Neural cell (in vitro differentiated cells): ENCODE data around the gene SPON1. TPM values are rescaled to one million over a fixed set of nuclear protein-coding genes. Genes with fewer than 3 reads are reported as not detected.

ENCODE experiments used
- H2AFZ ChIP-seq: fragments of 200-600, 300-800 bp; sonication (generic), shearing (Covaris generic); 2 replicates; pipeline ENCODE4 v1.6.0; 2014; ENCODE audit warnings: low read depth, mild to moderate bottlenecking, antibody characterized with exemption, low read length, moderate library complexity
- H3F3A ChIP-seq: fragments of 200-600 bp; shearing (Covaris generic); 2 replicates; pipeline ENCODE4 v1.6.1; 2016; ENCODE audit warnings: mild to moderate bottlenecking, moderate library complexity, mixed read lengths, antibody characterized with exemption, low read length; ENCODE audit not compliant: insufficient read depth, poor library complexity, severe bottlenecking
- H3K27ac ChIP-seq: fragments of 200-600, 300-800 bp; sonication (generic), shearing (Covaris generic); 2 replicates; pipeline ENCODE4 v1.5.1; 2014; ENCODE audit warnings: mild to moderate bottlenecking, low read length, moderate library complexity
- H3K27me3 ChIP-seq: fragments of 300-800, 200-600 bp; sonication (generic), shearing (Covaris generic); 2 replicates; pipeline ENCODE4 v1.6.0; 2014; ENCODE audit warnings: mild to moderate bottlenecking, low read depth, low read length, moderate library complexity; ENCODE audit not compliant: insufficient read depth
- H3K36me3 ChIP-seq: fragments of 300-800, 200-600 bp; sonication (generic), shearing (Covaris generic); 2 replicates; pipeline ENCODE4 v1.5.1; 2014; ENCODE audit warnings: mild to moderate bottlenecking, antibody characterized with exemption, low read length, moderate library complexity; ENCODE audit not compliant: insufficient read depth
- H3K4me2 ChIP-seq: fragments of 300-800, 200-600 bp; sonication (generic), shearing (Covaris generic); 2 replicates; pipeline ENCODE4 v1.6.0; 2014; ENCODE audit warnings: mild to moderate bottlenecking, low read length
- H3K4me3 ChIP-seq: fragments of 300-800, 200-600 bp; sonication (generic), shearing (Covaris generic); 2 replicates; pipeline ENCODE4 v1.5.1; 2014; ENCODE audit warnings: mild to moderate bottlenecking, low read length, moderate library complexity
- H3K79me2 ChIP-seq: fragments of 200-600 bp; shearing (Covaris generic); replicated peaks from 2 replicates; pipeline ENCODE4 v1.6.0; 2014; ENCODE audit warnings: mild to moderate bottlenecking, low read length, moderate library complexity; ENCODE audit not compliant: insufficient read depth
- H3K9ac ChIP-seq: fragments of 300-800, 200-600 bp; sonication (generic), shearing (Covaris generic); 2 replicates; pipeline ENCODE4 v1.6.1; 2016; ENCODE audit warnings: mild to moderate bottlenecking, low read length, mixed read lengths
- H3K9me2 ChIP-seq: fragments of 200-600 bp; shearing (Covaris generic); 2 replicates; pipeline ENCODE4 v1.6.1; 2016; ENCODE audit warnings: mild to moderate bottlenecking, low read length, mixed read lengths; ENCODE audit not compliant: insufficient read depth
- H3K9me3 ChIP-seq: fragments of 200-600, 300-800 bp; sonication (generic), shearing (Covaris generic); 2 replicates; pipeline ENCODE4 v1.6.1; 2016; ENCODE audit warnings: mild to moderate bottlenecking, mixed run types, low read length, moderate library complexity, mixed read lengths
- H4K20me1 ChIP-seq: fragments of 200-600 bp; shearing (Covaris generic); 2 replicates; pipeline ENCODE4 v1.6.1; 2016; ENCODE audit warnings: mild to moderate bottlenecking, mixed run types; ENCODE audit not compliant: insufficient read depth
- CTCF ChIP-seq: fragments of 450-650 bp; IDR thresholded peaks from 2 replicates; pipeline ENCODE4 v1.5.1; 2014; ENCODE audit warnings: antibody characterized with exemption, mild to moderate bottlenecking, moderate library complexity; ENCODE audit not compliant: poor library complexity, severe bottlenecking
- EP300 ChIP-seq: fragments of 450-650 bp; conservative IDR thresholded peaks from 2 replicates; pipeline ENCODE4 v1.6.1; 2014; ENCODE audit warnings: antibody characterized with exemption, mild to moderate bottlenecking, moderate library complexity; ENCODE audit not compliant: poor library complexity, severe bottlenecking
- EZH2 ChIP-seq: fragments of 200-600, 300-800 bp; shearing (Covaris generic), sonication (generic); IDR thresholded peaks from 2 replicates; pipeline ENCODE4 v1.6.1; 2014; ENCODE audit warnings: antibody characterized with exemption, low read length, borderline replicate concordance, mild to moderate bottlenecking; ENCODE audit not compliant: insufficient read depth, poor library complexity, severe bottlenecking
- MXI1 ChIP-seq: fragments of 450-650 bp; conservative IDR thresholded peaks from 2 replicates; pipeline ENCODE4 v1.6.1; 2014; ENCODE audit warnings: antibody characterized with exemption, mild to moderate bottlenecking; ENCODE audit not compliant: poor library complexity, severe bottlenecking
- POLR2AphosphoS5 ChIP-seq: IDR thresholded peaks from 2 replicates; pipeline ENCODE4 v1.6.1; 2012
- RAD21 ChIP-seq: fragments of 450-650 bp; conservative IDR thresholded peaks from 2 replicates; pipeline ENCODE4 v1.6.1; 2014; ENCODE audit warnings: antibody characterized with exemption, mild to moderate bottlenecking, moderate library complexity
- SMC3 ChIP-seq: fragments of 450-650 bp; conservative IDR thresholded peaks from 2 replicates; pipeline ENCODE4 v1.6.1; 2014; ENCODE audit warnings: antibody characterized with exemption, mild to moderate bottlenecking, moderate library complexity; ENCODE audit not compliant: poor library complexity
- TAF1 ChIP-seq: IDR thresholded peaks from 2 replicates; pipeline ENCODE4 v1.6.1; 2012; ENCODE audit warnings: low read depth
- polyA plus RNA-seq: library from polyadenylated mRNA; depleted of rRNA; stranded (reverse); fragments of >200 nt; gene quantifications from 2 replicates; pipeline ENCODE4 v1.2.3, GENCODE V29; 2014
- TF ChIP-seq, protein P1 (sequence below): IDR thresholded peaks from 2 replicates; pipeline ENCODE4 v1.6.1; 2012; ENCODE audit warnings: borderline replicate concordance

The SPON1 gene
- polyA plus RNA-seq, 1 donor from 2014 or later: 0.66 TPM

DNA sequence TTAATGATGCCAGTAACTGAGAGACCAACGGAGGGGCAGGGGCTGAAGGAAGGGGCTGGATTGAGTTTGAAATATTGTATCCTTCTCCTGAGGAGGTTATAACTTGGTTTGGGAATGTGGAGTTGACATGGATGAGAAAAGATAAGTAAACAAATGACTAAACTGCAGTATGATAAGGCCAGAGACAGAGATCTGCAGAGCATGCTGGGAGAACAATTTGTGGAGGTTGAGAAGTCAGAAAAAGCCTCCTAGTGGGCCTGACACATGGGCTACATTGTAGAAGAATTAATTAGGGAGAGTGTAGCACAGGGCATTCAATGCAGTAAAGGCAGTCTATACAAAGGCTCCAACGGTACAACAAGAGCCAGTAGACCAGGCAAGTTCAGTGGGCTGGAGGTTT is 55.9 kb downstream of the SPON1 start:
- H3K27ac ChIP-seq: no peak overlapping the region
- H3K36me3 ChIP-seq: no peaks in the 10 kb centered on the region
- no peak for TF ChIP-seq EP300
- TF ChIP-seq EZH2: no peak
- no peak for TF ChIP-seq TAF1
- no peak for TF ChIP-seq SMC3
- TF ChIP-seq MXI1: no peak
- TF ChIP-seq POLR2AphosphoS5: no peak
- TF ChIP-seq RAD21: no peak
- no peak for TF ChIP-seq CTCF
- TF ChIP-seq, protein P1, sequence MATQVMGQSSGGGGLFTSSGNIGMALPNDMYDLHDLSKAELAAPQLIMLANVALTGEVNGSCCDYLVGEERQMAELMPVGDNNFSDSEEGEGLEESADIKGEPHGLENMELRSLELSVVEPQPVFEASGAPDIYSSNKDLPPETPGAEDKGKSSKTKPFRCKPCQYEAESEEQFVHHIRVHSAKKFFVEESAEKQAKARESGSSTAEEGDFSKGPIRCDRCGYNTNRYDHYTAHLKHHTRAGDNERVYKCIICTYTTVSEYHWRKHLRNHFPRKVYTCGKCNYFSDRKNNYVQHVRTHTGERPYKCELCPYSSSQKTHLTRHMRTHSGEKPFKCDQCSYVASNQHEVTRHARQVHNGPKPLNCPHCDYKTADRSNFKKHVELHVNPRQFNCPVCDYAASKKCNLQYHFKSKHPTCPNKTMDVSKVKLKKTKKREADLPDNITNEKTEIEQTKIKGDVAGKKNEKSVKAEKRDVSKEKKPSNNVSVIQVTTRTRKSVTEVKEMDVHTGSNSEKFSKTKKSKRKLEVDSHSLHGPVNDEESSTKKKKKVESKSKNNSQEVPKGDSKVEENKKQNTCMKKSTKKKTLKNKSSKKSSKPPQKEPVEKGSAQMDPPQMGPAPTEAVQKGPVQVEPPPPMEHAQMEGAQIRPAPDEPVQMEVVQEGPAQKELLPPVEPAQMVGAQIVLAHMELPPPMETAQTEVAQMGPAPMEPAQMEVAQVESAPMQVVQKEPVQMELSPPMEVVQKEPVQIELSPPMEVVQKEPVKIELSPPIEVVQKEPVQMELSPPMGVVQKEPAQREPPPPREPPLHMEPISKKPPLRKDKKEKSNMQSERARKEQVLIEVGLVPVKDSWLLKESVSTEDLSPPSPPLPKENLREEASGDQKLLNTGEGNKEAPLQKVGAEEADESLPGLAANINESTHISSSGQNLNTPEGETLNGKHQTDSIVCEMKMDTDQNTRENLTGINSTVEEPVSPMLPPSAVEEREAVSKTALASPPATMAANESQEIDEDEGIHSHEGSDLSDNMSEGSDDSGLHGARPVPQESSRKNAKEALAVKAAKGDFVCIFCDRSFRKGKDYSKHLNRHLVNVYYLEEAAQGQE: no peak
- H3K4me2 ChIP-seq: no peak overlapping the region
- H3F3A ChIP-seq: no peaks in the 10 kb centered on the region
- H4K20me1 ChIP-seq: no peaks in the 10 kb centered on the region
- no peaks in the 10 kb centered on the region for H3K9me3 ChIP-seq
- H3K9ac ChIP-seq: no peak overlapping the region
- no peaks in the 10 kb centered on the region for H3K27me3 ChIP-seq
- no peaks in the 10 kb centered on the region for H3K79me2 ChIP-seq
- no peak overlapping the region for H3K4me3 ChIP-seq
- H3K9me2 ChIP-seq: no peaks in the 10 kb centered on the region
- no peak overlapping the region for H2AFZ ChIP-seq

- no peaks in the 10 kb centered on the region for H3F3A ChIP-seq
- no peak overlapping the region for H3K4me2 ChIP-seq
- no peak overlapping the region for H2AFZ ChIP-seq
- no peaks in the 10 kb centered on the region for H3K9me2 ChIP-seq
- no peaks in the 10 kb centered on the region for H3K27me3 ChIP-seq
- no peaks in the 10 kb centered on the region for H3K9me3 ChIP-seq
- no peak overlapping the region for H3K9ac ChIP-seq
- no peak overlapping the region for H3K4me3 ChIP-seq
- H4K20me1 ChIP-seq: no peaks in the 10 kb centered on the region
- TF ChIP-seq EP300: no peak
- no peak for TF ChIP-seq EZH2
- TF ChIP-seq CTCF: no peak
- TF ChIP-seq TAF1: no peak
- no peak for TF ChIP-seq RAD21
- TF ChIP-seq, protein P1: no peak
- no peak for TF ChIP-seq SMC3
- no peak overlapping the region for H3K27ac ChIP-seq
- H3K79me2 ChIP-seq: no peaks in the 10 kb centered on the region
- no peaks in the 10 kb centered on the region for H3K36me3 ChIP-seq
Measured at GRCh38 chr11:14021738-14022137, 59.2 kb downstream of the SPON1 start.
